Vagina (tissue), 2 donors: ENCODE measurements around the gene ERF.

ENCODE experiments used
- CTCF ChIP-seq, 3 experiments: fragments of 450-650 bp in 2 of 3; fragments of 200-600 bp in 1 of 3; sonication (generic) in 1 of 3; IDR thresholded peaks; one replicate each; pipeline ENCODE4 v1.5.1; 2017 to 2019; ENCODE audit warnings: antibody characterized with exemption in 3 of 3, mild to moderate bottlenecking in 2 of 3, moderate library complexity in 2 of 3
- POLR2A ChIP-seq, 2 donors: fragments of 450-650 bp; IDR thresholded peaks; one replicate each; pipeline ENCODE4 v1.6.1; 2017; ENCODE audit warnings: antibody characterized with exemption in 2 of 2, mild to moderate bottlenecking in 2 of 2, moderate library complexity in 2 of 2
- POLR2AphosphoS5 ChIP-seq, 2 donors: sonication (generic); formaldehyde crosslinking; IDR thresholded peaks; one replicate each; pipeline ENCODE4 v1.9.0; 2017; ENCODE audit warnings: antibody characterized with exemption in 2 of 2, mild to moderate bottlenecking in 2 of 2, low read depth in 1 of 2; ENCODE audit not compliant: insufficient read depth in 1 of 2

GRCh38 chr19:42241279-42241678 lies 13.6 kb downstream of the ERF start:
- TF ChIP-seq POLR2A (IDR thresholded peaks at IDR 0.05) = no peak
- no peak for TF ChIP-seq CTCF (IDR thresholded peaks at IDR 0.05)
- no peak for TF ChIP-seq POLR2AphosphoS5 (IDR thresholded peaks at IDR 0.05; ENCODE audit: insufficient read depth in 1 of 2, low read depth in 1 of 2)
